MM.1S (cell line): Measurements from ENCODE around the gene MLANA.

Source experiments
- DNase-seq: peaks from one replicate; pipeline ENCODE4 v3.0.0-alpha.2; 2015
- H2AFZ ChIP-seq: fragments of 300-600 bp; sonication (generic); 2 replicates; pipeline ENCODE4 v1.6.0; 2016; ENCODE audit warnings: antibody characterized with exemption, low read length
- H3F3A ChIP-seq: fragments of 300-600 bp; sonication (generic); 2 replicates; pipeline ENCODE4 v1.6.1; 2016; ENCODE audit warnings: mild to moderate bottlenecking, antibody characterized with exemption, low read length, moderate library complexity, mixed read lengths; ENCODE audit not compliant: insufficient read depth
- H3K27ac ChIP-seq: fragments of 300-600 bp; sonication (generic); 2 replicates; pipeline ENCODE4 v1.5.1; 2016; ENCODE audit warnings: mild to moderate bottlenecking, low read length
- H3K27me3 ChIP-seq: fragments of 300-600 bp; sonication (generic); replicated peaks from 2 replicates; pipeline ENCODE4 v1.6.0; 2016; ENCODE audit warnings: low read length; ENCODE audit not compliant: insufficient read depth
- H3K36me3 ChIP-seq: fragments of 300-600 bp; sonication (generic); replicated peaks from 2 replicates; pipeline ENCODE4 v1.6.1; 2016; ENCODE audit warnings: mild to moderate bottlenecking, low read length, mixed read lengths; ENCODE audit not compliant: insufficient read depth
- H3K4me1 ChIP-seq: fragments of 300-600 bp; sonication (generic); 2 replicates; pipeline ENCODE4 v1.6.1; 2016; ENCODE audit warnings: low read length, mixed read lengths
- H3K4me2 ChIP-seq: fragments of 300-600 bp; sonication (generic); 2 replicates; pipeline ENCODE4 v1.6.0; 2016; ENCODE audit warnings: low read depth, low read length
- H3K4me3 ChIP-seq: fragments of 300-600 bp; sonication (generic); 2 replicates; pipeline ENCODE4 v1.5.1; 2016; ENCODE audit warnings: low read length, mixed read lengths
- H3K79me2 ChIP-seq: fragments of 300-600 bp; sonication (generic); 2 replicates; pipeline ENCODE4 v1.6.1; 2016; ENCODE audit warnings: mixed run types, low read length, mixed read lengths
- H3K9ac ChIP-seq: fragments of 300-600 bp; sonication (generic); 2 replicates; pipeline ENCODE4 v1.6.1; 2016; ENCODE audit warnings: low read length, mixed read lengths
- H3K9me2 ChIP-seq: fragments of 300-600 bp; sonication (generic); replicated peaks from 2 replicates; pipeline ENCODE4 v1.6.1; 2016; ENCODE audit warnings: mild to moderate bottlenecking, low read length, mixed read lengths; ENCODE audit not compliant: insufficient read depth
- H3K9me3 ChIP-seq: fragments of 300-600 bp; sonication (generic); replicated peaks from 2 replicates; pipeline ENCODE4 v1.6.1; 2016; ENCODE audit warnings: mild to moderate bottlenecking, low read length, mixed read lengths; ENCODE audit not compliant: insufficient read depth
- H4K20me1 ChIP-seq: fragments of 300-600 bp; sonication (generic); 2 replicates; pipeline ENCODE4 v1.6.1; 2016; ENCODE audit warnings: mild to moderate bottlenecking, low read length, moderate library complexity, mixed read lengths; ENCODE audit not compliant: insufficient read depth
- EZH2 ChIP-seq: fragments of 300-600 bp; sonication (generic); optimal IDR thresholded peaks from 2 replicates; pipeline ENCODE3; 2017; ENCODE audit warnings: low read depth, mild to moderate bottlenecking, antibody characterized with exemption, low read length, mixed read lengths
- EZH2phosphoT487 ChIP-seq: fragments of 300-600 bp; sonication (generic); IDR thresholded peaks from 2 replicates; pipeline ENCODE4 v1.6.1; 2018; ENCODE audit warnings: antibody characterized with exemption, low read length
- TF ChIP-seq, protein P1 (sequence below): fragments of 300-600 bp; sonication (generic); IDR thresholded peaks from 2 replicates; pipeline ENCODE4 v1.5.1; 2016; ENCODE audit warnings: antibody characterized with exemption, low read length, mixed read lengths

MLANA gene

GRCh38 chr9:5854063-5854790, 36.5 kb upstream of the MLANA start:
- Histone ChIP-seq H3K4me1 (peaks cover 6% of the 10 kb centered on the region; the same call in 1 of the 2 replicates), H3K27ac (no peak overlapping the region), H3K27me3 (no peaks in the 10 kb centered on the region), H2AFZ (no peak overlapping the region), H3K9ac (no peak overlapping the region), H3K4me2 (no peak overlapping the region), H3K9me3 (no peaks in the 10 kb centered on the region), H3K4me3 (no peak overlapping the region), H3F3A (no peaks in the 10 kb centered on the region), H3K79me2 (no peaks in the 10 kb centered on the region), H3K9me2 (no peaks in the 10 kb centered on the region), H4K20me1 (no peaks in the 10 kb centered on the region), H3K36me3 (no peaks in the 10 kb centered on the region)
- TF ChIP-seq, protein P1, sequence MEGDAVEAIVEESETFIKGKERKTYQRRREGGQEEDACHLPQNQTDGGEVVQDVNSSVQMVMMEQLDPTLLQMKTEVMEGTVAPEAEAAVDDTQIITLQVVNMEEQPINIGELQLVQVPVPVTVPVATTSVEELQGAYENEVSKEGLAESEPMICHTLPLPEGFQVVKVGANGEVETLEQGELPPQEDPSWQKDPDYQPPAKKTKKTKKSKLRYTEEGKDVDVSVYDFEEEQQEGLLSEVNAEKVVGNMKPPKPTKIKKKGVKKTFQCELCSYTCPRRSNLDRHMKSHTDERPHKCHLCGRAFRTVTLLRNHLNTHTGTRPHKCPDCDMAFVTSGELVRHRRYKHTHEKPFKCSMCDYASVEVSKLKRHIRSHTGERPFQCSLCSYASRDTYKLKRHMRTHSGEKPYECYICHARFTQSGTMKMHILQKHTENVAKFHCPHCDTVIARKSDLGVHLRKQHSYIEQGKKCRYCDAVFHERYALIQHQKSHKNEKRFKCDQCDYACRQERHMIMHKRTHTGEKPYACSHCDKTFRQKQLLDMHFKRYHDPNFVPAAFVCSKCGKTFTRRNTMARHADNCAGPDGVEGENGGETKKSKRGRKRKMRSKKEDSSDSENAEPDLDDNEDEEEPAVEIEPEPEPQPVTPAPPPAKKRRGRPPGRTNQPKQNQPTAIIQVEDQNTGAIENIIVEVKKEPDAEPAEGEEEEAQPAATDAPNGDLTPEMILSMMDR = no peak
- TF ChIP-seq EZH2 = no peak
- no peak for TF ChIP-seq EZH2phosphoT487
- no peak for DNase-seq

DNA sequence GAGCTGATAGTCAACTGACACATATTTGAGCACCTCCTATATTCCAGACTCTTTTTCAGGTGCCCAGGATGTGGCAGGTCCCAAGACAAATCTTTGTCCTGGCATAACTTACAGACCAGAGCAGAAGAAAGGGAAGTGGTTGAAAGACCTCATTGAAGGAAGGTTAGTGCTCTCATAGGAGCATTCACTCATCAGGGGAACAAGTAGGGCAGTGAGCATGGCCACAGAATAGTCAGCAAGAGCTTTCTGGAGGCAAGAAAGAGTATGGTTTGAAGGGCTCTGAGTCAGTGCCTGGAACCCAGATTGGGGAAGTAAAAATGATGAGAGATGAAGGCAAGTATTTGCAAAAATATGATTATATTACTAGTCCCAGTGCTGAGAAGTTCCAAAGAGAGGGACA, 32.8 kb upstream of the MLANA start:
- H3K4me3 ChIP-seq = no peak overlapping the region
- no peaks in the 10 kb centered on the region for H3K36me3 ChIP-seq
- no peak overlapping the region for H3K4me2 ChIP-seq
- H2AFZ ChIP-seq = no peak overlapping the region
- no peaks in the 10 kb centered on the region for H3F3A ChIP-seq
- H3K9me3 ChIP-seq = no peaks in the 10 kb centered on the region
- H3K4me1 ChIP-seq = no peaks in the 10 kb centered on the region
- no peaks in the 10 kb centered on the region for H3K9me2 ChIP-seq
- H3K79me2 ChIP-seq = no peaks in the 10 kb centered on the region
- no peak overlapping the region for H3K27ac ChIP-seq
- DNase-seq = no peak
- TF ChIP-seq EZH2 = no peak
- no peak for TF ChIP-seq EZH2phosphoT487
- H4K20me1 ChIP-seq = no peaks in the 10 kb centered on the region
- H3K9ac ChIP-seq = no peak overlapping the region
- H3K27me3 ChIP-seq = no peaks in the 10 kb centered on the region

DNA sequence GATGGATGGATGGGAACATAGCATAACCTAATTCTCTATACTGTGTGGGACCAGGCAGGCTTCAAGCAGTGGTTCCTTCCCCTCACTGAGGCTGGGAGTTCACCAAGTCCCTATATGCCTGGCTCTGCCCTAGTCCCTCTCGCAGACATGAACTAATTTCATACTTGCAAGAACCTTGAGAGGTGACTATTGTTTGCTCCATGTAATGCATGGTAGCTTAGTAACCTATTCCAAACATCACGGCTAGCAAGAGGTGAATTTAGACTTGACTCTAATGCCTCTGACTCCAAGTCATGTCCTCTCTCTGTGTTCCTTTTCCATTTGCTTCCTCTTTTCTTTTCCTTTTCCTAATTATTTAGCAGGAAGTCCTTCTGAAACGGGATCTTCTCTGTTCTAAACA, 31.9 kb upstream of the MLANA start:
- TF ChIP-seq, protein P1 = no peak
- TF ChIP-seq EZH2 (no peak), EZH2phosphoT487 (no peak)
- Histone ChIP-seq H3K27ac (no peak overlapping the region), H3K9me2 (no peaks in the 10 kb centered on the region), H3K9ac (no peak overlapping the region), H3K4me3 (no peak overlapping the region), H3K27me3 (no peaks in the 10 kb centered on the region), H3K4me2 (no peak overlapping the region), H3K79me2 (no peaks in the 10 kb centered on the region), H2AFZ (no peak overlapping the region), H4K20me1 (no peaks in the 10 kb centered on the region), H3K4me1 (no peaks in the 10 kb centered on the region), H3F3A (no peaks in the 10 kb centered on the region), H3K36me3 (no peaks in the 10 kb centered on the region), H3K9me3 (no peaks in the 10 kb centered on the region)
- DNase-seq = no peak

DNA sequence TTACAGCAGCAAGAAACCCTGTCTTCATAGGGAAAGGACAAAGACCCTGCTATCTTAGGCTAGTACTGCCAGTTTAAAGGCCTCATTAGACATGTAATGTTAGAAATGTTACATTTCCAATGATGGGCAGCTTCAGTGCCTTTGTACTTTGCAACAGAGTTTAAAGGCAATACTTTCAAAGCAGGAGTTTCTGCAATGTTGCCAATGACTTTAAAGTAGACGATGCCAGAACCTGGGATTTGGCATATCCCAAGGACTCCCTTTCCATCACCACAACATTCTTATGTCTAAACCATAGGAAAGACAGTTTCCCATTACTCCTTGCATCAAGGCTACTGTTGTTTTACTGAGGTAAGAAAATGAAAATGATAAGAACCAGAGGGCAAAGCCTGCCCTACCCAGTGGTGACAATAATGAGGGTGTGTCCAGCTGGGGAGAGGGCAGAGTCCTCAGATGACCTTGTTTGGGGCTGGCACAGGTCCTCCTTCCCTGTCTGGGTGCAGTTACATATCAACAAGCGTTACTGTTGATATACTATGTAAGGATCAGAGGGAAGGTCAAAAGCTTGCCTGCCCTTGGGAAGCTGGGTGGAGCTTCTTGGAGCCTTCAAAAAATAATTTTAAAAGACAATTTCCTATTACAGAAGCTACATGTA, 27.5 kb upstream of the MLANA start:
- no peak for TF ChIP-seq EZH2
- TF ChIP-seq, protein P1 = no peak
- TF ChIP-seq EZH2phosphoT487 = no peak
- no peaks in the 10 kb centered on the region for H3K4me1 ChIP-seq
- DNase-seq = no peak

More for the DNA sequence above, 27.5 kb upstream of the MLANA start:
- no peaks in the 10 kb centered on the region for H3K9me3 ChIP-seq
- H3F3A ChIP-seq = no peaks in the 10 kb centered on the region
- no peaks in the 10 kb centered on the region for H3K27me3 ChIP-seq
- H2AFZ ChIP-seq = no peak overlapping the region
- H3K79me2 ChIP-seq = no peaks in the 10 kb centered on the region
- H3K27ac ChIP-seq = no peak overlapping the region
- no peak overlapping the region for H3K4me2 ChIP-seq
- H3K36me3 ChIP-seq = no peaks in the 10 kb centered on the region
- H3K4me3 ChIP-seq = no peak overlapping the region
- no peaks in the 10 kb centered on the region for H4K20me1 ChIP-seq
- no peak overlapping the region for H3K9ac ChIP-seq
- H3K9me2 ChIP-seq = no peaks in the 10 kb centered on the region
